DOHH2 (cell line): Measurements from ENCODE around the gene ARNT2.

Experiments
- EZH2phosphoT487 ChIP-seq: fragments of 200-600 bp; sonication (generic); IDR thresholded peaks from 2 replicates; pipeline ENCODE4 v1.6.1; 2017; ENCODE audit warnings: borderline replicate concordance, mild to moderate bottlenecking, antibody characterized with exemption, low read length, moderate library complexity, mixed read lengths
- TF ChIP-seq, protein P1 (sequence below): fragments of 200-600 bp; sonication (generic); IDR thresholded peaks from one replicate; pipeline ENCODE4 v1.5.1; 2014; ENCODE audit warnings: antibody characterized with exemption, mild to moderate bottlenecking, low read depth, low read length; ENCODE audit not compliant: poor library complexity, severe bottlenecking

DNA sequence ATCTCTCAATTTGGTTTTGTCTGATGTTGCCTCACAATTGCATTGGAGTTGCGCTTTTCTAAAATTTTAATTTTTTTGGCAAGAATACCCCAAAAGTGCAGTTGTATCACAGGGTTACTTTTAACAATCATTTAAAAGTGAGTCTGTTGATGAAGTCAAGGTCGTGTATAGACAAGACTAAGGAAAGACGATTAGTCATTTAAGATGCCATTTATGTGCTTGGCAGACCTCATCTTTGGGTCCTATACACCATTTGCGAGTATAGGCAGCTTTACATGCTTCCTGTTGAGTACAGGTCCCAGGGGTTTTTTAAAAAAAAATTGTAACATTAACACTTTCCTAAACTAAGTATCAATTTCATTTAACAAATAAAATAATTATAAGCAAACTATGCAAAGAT lies 12.5 kb downstream of the ARNT2 start:
- TF ChIP-seq, protein P1, sequence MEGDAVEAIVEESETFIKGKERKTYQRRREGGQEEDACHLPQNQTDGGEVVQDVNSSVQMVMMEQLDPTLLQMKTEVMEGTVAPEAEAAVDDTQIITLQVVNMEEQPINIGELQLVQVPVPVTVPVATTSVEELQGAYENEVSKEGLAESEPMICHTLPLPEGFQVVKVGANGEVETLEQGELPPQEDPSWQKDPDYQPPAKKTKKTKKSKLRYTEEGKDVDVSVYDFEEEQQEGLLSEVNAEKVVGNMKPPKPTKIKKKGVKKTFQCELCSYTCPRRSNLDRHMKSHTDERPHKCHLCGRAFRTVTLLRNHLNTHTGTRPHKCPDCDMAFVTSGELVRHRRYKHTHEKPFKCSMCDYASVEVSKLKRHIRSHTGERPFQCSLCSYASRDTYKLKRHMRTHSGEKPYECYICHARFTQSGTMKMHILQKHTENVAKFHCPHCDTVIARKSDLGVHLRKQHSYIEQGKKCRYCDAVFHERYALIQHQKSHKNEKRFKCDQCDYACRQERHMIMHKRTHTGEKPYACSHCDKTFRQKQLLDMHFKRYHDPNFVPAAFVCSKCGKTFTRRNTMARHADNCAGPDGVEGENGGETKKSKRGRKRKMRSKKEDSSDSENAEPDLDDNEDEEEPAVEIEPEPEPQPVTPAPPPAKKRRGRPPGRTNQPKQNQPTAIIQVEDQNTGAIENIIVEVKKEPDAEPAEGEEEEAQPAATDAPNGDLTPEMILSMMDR = no peak
- TF ChIP-seq EZH2phosphoT487 = no peak
